Stimulated activated effector memory CD8-positive, alpha-beta T cell treated with anti-CD3 and anti-CD28 coated beads, Interleukin-12 subunit alpha, Interleukin-12 subunit beta, amount 100 ng/mL, for 72 hours (primary cell): ENCODE results near the gene PIK3R2.
"Not testable (repeated sequence)": the region's sequence is repeated elsewhere in the genome, so short reads cannot be mapped to it uniquely, and the experiment has no call there.

ENCODE experiments used
- ATAC-seq: fragments of 150-1000 bp; cut with Tn5 transposase; 2 replicates; pipeline ENCODE4 v1.10.0; 2021
- DNase-seq, 2 donors: peaks; one replicate each; pipeline ENCODE4 v3.0.0; 2021 to 2022; ENCODE audit warnings: low spot score in 2 of 2
- H3K27ac Mint-ChIP-seq: one replicate; pipeline ENCODE4 v1.8.0; 2022; ENCODE audit warnings: mild to moderate bottlenecking, mixed read lengths
- H3K36me3 Mint-ChIP-seq: one replicate; pipeline ENCODE4 v1.8.0; 2022; ENCODE audit warnings: mild to moderate bottlenecking, mixed read lengths
- H3K4me1 Mint-ChIP-seq: one replicate; pipeline ENCODE4 v1.8.0; 2022; ENCODE audit warnings: mixed read lengths
- H3K4me3 Mint-ChIP-seq: one replicate; pipeline ENCODE4 v1.8.0; 2022; ENCODE audit warnings: mild to moderate bottlenecking, mixed read lengths
- H3K9me3 Mint-ChIP-seq: one replicate; pipeline ENCODE4 v1.8.0; 2022; ENCODE audit warnings: mixed read lengths

Gene PIK3R2

DNA sequence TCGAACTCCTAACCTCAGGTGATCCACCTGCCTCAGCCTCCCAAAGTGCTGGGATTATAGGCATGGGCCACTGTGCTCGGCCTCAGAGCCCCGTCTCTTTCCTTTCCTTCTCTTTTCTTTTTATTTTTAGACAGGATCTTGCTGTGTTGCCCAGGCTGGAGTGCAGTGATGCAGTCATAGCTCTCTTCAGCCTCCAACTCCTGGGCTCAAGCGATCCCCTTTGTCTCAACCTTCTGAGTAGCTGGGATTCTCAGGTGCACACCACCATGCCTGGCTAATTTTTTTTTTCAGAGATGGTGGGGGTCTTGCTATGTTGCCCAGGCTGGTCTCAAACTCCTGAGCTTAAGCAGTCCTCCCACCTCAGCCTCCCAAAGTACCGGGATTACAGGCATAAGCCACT, 56.9 kb downstream of the PIK3R2 start:
- H3K36me3 Mint-ChIP-seq, DNase-seq, H3K9me3 Mint-ChIP-seq, H3K27ac Mint-ChIP-seq, H3K4me3 Mint-ChIP-seq, ATAC-seq, H3K4me1 Mint-ChIP-seq: not testable (repeated sequence)

DNA sequence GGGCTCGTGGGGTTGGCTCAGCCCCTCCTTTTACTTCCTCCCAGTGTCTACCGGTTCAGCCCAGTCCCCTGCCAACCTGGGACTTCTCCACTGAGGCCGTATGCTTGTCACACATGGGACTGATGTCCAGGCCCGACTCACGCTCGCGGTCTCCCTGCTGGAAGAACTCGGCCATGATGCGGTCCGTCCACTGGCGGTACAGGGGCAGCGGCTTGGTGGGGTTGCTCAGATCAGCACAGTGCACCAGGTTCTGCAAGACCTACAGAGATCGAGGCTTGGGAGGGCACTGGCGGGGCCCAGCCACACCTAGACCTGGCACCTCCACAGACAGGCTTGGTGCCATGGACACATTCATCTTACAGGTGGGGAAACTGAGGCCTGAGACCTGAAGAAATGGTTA, 58.7 kb downstream of the PIK3R2 start:
- H3K4me3 Mint-ChIP-seq, result no peak overlapping the region
- H3K36me3 Mint-ChIP-seq, result no peaks in the 10 kb centered on the region
- no peak for ATAC-seq
- DNase-seq, result no peak
- H3K27ac Mint-ChIP-seq, result no peak overlapping the region
- no peaks in the 10 kb centered on the region for H3K9me3 Mint-ChIP-seq
- H3K4me1 Mint-ChIP-seq, result peaks cover 13% of the 10 kb centered on the region

DNA sequence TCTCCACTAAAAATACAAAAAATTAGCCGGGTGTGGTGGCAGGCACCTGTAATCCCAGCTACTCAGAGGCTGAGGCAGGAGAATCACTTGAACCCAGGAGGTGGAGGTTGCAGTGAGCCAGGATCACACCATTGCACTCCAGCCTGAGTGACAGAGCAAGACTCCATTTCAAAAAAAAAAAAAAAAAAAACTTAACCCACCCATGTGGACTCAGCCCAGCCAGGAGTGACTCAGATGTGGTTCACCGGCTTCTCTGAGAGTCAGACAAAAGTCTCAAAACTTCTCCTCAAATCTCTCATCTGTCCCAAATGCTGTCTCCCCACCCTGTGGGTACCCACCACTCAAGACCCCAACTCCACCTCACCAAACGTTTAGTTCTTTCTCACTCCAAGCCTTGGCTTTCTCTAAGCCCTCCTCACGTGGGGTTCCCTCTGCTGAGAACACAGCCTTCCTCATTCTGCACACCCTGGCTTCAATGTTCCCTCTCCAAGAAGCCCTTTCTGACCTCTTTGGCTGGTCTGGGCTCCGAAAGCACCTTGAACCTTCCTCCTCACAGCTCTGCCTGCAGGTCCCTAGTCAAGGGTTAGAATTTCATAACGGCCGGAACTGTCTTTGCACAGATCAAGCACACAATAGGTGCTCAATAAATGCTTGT, 61.9 kb downstream of the PIK3R2 start:
- no peak for DNase-seq
- no peak overlapping the region for H3K27ac Mint-ChIP-seq
- H3K4me3 Mint-ChIP-seq, result no peak overlapping the region
- no peaks in the 10 kb centered on the region for H3K36me3 Mint-ChIP-seq
- no peaks in the 10 kb centered on the region for H3K9me3 Mint-ChIP-seq
- ATAC-seq, result peak; percentile 78
- peaks cover 17% of the 10 kb centered on the region for H3K4me1 Mint-ChIP-seq

- Mint-ChIP-seq H3K27ac (no peak overlapping the region), H3K9me3 (no peaks in the 10 kb centered on the region), H3K36me3 (no peaks in the 10 kb centered on the region), H3K4me1 (peaks cover 25% of the 10 kb centered on the region), H3K4me3 (no peak overlapping the region)
- DNase-seq, result no peak
- ATAC-seq, result no peak
Observed at GRCh38 chr19:18216789-18217188, 63.8 kb downstream of the PIK3R2 start.

GRCh38 chr19:18218159-18218558, 65.2 kb downstream of the PIK3R2 start:
- ATAC-seq (no peak), DNase-seq (no peak)

DNA sequence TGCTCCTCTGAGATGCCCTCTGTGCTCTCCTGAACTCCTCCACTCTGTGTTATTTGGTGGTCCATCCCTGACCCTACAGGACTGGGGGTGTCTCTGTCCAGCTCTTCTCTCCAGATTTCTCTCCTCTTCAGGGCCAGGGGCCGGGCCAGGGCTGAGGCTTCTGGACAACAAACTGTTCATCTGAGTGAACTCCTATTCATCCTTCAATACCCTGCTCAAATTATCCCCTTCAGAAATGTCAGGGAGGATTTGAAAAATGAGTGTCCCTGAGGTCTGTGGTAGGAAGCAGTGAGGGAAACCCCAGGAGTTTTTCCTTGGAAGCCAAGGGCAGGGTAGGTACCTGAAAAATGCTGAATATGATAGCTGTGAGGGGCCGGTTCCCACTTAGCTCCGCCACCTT, 65.6 kb downstream of the PIK3R2 start:
- no peaks in the 10 kb centered on the region for H3K36me3 Mint-ChIP-seq
- H3K4me3 Mint-ChIP-seq, result no peak overlapping the region
- H3K9me3 Mint-ChIP-seq, result no peaks in the 10 kb centered on the region
- ATAC-seq, result no peak
- DNase-seq, result no peak
- peaks cover 25% of the 10 kb centered on the region for H3K4me1 Mint-ChIP-seq
- H3K27ac Mint-ChIP-seq, result no peak overlapping the region

More at GRCh38 chr19:18218159-18218558, 65.2 kb downstream of the PIK3R2 start:
- no peaks in the 10 kb centered on the region for H3K9me3 Mint-ChIP-seq
- H3K4me3 Mint-ChIP-seq, result no peak overlapping the region
- no peaks in the 10 kb centered on the region for H3K36me3 Mint-ChIP-seq
- peaks cover 25% of the 10 kb centered on the region for H3K4me1 Mint-ChIP-seq
- H3K27ac Mint-ChIP-seq, result no peak overlapping the region
